Glutamatergic neuron (in vitro differentiated cells): ENCODE data around the gene INPP4B. TPM values are rescaled to one million over a fixed set of nuclear protein-coding genes. Genes with fewer than 3 reads are reported as not detected.
"Not testable (repeated sequence)": the region's sequence is repeated elsewhere in the genome, so short reads cannot be mapped to it uniquely, and the experiment has no call there.

Experiments used
- DNase-seq: peaks from one replicate; pipeline ENCODE4 v3.0.0; 2022
- H3K27ac Mint-ChIP-seq: one replicate; pipeline ENCODE4 v1.8.0; 2020; ENCODE audit warnings: mild to moderate bottlenecking, mixed read lengths, inconsistent platforms; ENCODE audit not compliant: unreplicated experiment
- H3K27me3 Mint-ChIP-seq: one replicate; pipeline ENCODE4 v1.8.0; 2020; ENCODE audit warnings: mild to moderate bottlenecking, moderate library complexity, mixed read lengths, inconsistent platforms; ENCODE audit not compliant: unreplicated experiment
- H3K36me3 Mint-ChIP-seq: one replicate; pipeline ENCODE4 v1.8.0; 2020; ENCODE audit warnings: mild to moderate bottlenecking, mixed read lengths, inconsistent platforms; ENCODE audit not compliant: unreplicated experiment
- H3K4me1 Mint-ChIP-seq: one replicate; pipeline ENCODE4 v1.8.0; 2020; ENCODE audit warnings: mild to moderate bottlenecking, low read depth, mixed read lengths, inconsistent platforms; ENCODE audit not compliant: unreplicated experiment
- H3K4me3 Mint-ChIP-seq: one replicate; pipeline ENCODE4 v1.8.0; 2020; ENCODE audit warnings: mild to moderate bottlenecking, mixed read lengths, inconsistent platforms; ENCODE audit not compliant: unreplicated experiment
- H3K9me3 Mint-ChIP-seq: one replicate; pipeline ENCODE4 v1.8.0; 2020; ENCODE audit warnings: mild to moderate bottlenecking, moderate library complexity, mixed read lengths, inconsistent platforms; ENCODE audit not compliant: unreplicated experiment
- total RNA-seq: library from RNA; stranded (reverse); fragmentation: NEBNext Ultra II Directional; extraction: Animal tissue kit (Norgen Biotek cat#: 25700); gene quantifications from one replicate; pipeline ENCODE4 v1.2.1, GENCODE V29; 2021; ENCODE audit not compliant: unreplicated experiment
- TF ChIP-seq, protein P1 (sequence below): fragments of 200-600 bp; sonication (generic); IDR thresholded peaks from one replicate; pipeline ENCODE4 v1.5.0; 2021; ENCODE audit not compliant: partially characterized antibody, unreplicated experiment

The INPP4B gene
- total RNA-seq, 1 donor from 2014 or later, result 2.4 TPM

DNA sequence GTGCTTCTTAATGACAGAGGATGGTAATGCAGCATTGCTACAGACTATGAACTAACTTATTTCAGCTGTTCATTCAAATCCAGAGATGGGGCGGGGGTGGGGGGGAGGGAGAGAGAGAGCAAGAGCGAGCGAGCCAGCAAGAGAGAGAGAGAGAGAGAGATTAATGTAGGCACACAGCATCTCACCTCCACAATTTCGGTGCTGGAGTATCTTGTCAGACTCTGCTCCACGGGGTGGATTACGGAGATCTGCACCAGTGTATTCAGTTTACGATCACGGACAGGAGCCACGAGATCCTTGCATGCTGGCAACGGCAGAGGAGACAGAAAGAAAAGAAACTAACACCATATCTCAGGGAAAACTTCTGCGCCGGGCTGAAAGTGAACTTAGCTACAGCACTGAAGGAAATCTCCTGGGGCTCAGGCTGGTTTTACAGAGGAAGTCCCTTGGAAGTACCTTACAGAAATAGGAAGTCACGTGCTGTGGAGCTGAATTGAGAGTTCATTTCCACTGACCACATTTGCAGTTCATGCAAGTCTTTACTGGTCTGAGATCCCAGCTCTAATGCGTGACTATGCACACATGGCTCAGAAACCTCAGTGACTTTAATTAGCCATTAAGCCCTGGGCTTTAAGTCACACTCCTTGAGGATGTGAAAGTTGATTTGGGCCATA, 440.9 kb downstream of the INPP4B start:
- peak overlapping the region; percentile 67 for H3K27ac Mint-ChIP-seq
- TF ChIP-seq, protein P1, sequence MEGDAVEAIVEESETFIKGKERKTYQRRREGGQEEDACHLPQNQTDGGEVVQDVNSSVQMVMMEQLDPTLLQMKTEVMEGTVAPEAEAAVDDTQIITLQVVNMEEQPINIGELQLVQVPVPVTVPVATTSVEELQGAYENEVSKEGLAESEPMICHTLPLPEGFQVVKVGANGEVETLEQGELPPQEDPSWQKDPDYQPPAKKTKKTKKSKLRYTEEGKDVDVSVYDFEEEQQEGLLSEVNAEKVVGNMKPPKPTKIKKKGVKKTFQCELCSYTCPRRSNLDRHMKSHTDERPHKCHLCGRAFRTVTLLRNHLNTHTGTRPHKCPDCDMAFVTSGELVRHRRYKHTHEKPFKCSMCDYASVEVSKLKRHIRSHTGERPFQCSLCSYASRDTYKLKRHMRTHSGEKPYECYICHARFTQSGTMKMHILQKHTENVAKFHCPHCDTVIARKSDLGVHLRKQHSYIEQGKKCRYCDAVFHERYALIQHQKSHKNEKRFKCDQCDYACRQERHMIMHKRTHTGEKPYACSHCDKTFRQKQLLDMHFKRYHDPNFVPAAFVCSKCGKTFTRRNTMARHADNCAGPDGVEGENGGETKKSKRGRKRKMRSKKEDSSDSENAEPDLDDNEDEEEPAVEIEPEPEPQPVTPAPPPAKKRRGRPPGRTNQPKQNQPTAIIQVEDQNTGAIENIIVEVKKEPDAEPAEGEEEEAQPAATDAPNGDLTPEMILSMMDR, result no peak
- no peaks in the 10 kb centered on the region for H3K27me3 Mint-ChIP-seq
- H3K4me3 Mint-ChIP-seq, result peak overlapping the region; percentile 80
- H3K9me3 Mint-ChIP-seq, result no peaks in the 10 kb centered on the region
- no peak for DNase-seq
- peaks cover 31% of the 10 kb centered on the region for H3K4me1 Mint-ChIP-seq
- H3K36me3 Mint-ChIP-seq, result no peaks in the 10 kb centered on the region

DNA sequence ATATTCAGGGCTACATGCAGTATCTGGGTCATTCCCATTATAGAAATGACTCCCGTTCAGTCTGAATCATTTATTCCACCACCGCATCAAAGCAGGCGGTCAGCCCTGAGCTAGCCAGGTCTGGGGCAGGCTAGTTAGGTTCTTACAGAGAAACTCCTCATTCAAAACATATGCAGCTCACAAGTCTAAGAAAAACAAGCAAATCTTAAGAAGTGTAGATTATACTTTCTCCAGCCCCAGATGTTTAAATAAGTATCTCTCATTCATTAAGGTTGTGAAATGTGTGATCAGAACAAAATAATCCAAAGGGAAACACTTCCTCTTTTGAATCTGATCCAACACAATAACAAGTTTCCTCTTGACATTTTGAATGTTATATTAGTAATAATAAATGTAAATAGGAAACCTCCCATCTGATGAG, 441.9 kb downstream of the INPP4B start:
- H3K9me3 Mint-ChIP-seq, result no peaks in the 10 kb centered on the region
- no peaks in the 10 kb centered on the region for H3K36me3 Mint-ChIP-seq
- TF ChIP-seq, protein P1, result no peak
- H3K27me3 Mint-ChIP-seq, result no peaks in the 10 kb centered on the region
- DNase-seq, result no peak
- H3K4me1 Mint-ChIP-seq, result peaks cover 31% of the 10 kb centered on the region
- no peak overlapping the region for H3K4me3 Mint-ChIP-seq
- no peak overlapping the region for H3K27ac Mint-ChIP-seq

DNA sequence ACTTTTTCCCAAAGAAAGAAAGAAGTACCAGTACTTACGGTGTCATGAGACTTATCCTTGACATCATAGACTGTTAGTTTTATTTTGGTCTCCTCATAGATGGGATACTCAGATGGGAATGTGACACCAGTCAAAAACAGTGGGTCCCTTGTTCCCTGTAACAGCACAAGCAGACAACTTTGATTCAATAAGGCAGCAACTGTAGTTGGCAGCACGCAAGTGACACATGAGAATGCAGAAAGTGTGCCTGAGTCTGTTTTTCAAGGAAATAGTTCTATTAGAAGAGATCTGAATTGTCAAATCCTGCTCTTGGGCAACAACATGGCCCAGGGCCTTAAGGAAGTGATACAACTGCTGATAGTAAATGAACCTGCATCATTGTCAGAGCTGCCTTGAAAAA, 443.2 kb downstream of the INPP4B start:
- Mint-ChIP-seq H3K9me3 (no peaks in the 10 kb centered on the region), H3K4me3 (no peak overlapping the region), H3K36me3 (no peaks in the 10 kb centered on the region), H3K4me1 (peaks cover 31% of the 10 kb centered on the region), H3K27me3 (no peaks in the 10 kb centered on the region), H3K27ac (no peak overlapping the region)
- TF ChIP-seq, protein P1, result no peak
- DNase-seq, result no peak

DNA sequence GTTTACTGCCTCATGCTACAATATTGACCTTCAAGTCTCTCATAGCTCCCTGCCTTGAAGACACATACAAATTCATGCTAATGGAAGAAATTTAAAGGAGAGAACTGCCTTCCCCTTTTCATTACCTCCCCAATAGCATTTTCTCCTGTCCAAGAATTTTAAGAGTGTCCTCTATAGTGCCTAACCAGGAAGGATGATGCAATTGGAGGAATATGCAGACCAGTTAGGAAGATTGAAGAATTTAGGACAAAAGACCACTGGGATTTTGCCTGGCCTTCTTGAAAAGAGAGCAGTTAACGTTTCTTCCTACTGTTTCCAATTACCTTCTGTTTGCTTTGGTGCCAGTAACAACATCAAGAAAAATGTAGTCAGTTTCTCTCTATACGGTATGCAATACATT, 443.9 kb downstream of the INPP4B start:
- no peaks in the 10 kb centered on the region for H3K27me3 Mint-ChIP-seq
- H3K4me3 Mint-ChIP-seq, result no peak overlapping the region
- no peak for DNase-seq
- TF ChIP-seq, protein P1, result no peak
- H3K27ac Mint-ChIP-seq, result peak overlapping the region; percentile 7
- H3K4me1 Mint-ChIP-seq, result peaks cover 31% of the 10 kb centered on the region
- no peaks in the 10 kb centered on the region for H3K36me3 Mint-ChIP-seq
- no peaks in the 10 kb centered on the region for H3K9me3 Mint-ChIP-seq

DNA sequence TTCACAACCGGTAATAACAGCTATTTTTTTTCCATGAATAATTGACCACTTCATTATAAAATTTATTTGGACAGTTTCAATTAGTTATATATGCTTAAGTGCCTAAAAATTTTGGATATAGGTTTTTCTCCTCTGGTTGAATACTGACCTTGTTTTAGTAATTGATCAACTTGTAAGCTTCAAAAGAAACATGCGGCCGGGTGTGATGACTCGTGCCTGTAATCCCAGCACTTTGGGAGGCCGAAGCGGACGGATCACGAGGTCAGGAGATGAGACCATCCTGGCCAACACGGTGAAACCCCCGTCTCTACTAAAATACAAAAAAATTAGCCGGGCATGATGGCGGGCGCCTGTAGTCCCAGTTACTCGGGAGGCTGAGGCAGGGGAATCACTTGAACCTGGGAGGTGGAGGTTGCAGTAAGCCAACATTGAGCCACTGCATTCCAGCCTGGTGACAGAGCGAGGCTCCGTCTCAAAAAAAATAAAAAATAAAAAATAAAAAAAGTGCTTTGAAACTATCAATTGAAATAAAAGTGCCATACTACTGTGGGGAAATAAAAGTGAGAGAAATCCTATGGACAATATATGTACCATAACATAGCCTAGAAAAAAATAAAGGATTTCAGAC, 448.6 kb downstream of the INPP4B start:
- H3K27me3 Mint-ChIP-seq, H3K9me3 Mint-ChIP-seq, H3K4me3 Mint-ChIP-seq, H3K27ac Mint-ChIP-seq, H3K36me3 Mint-ChIP-seq, DNase-seq: not testable (repeated sequence)
- H3K4me1 Mint-ChIP-seq, result peaks cover 12% of the 10 kb centered on the region
